Measurements from ENCODE around the gene BRIP1.

DNA sequence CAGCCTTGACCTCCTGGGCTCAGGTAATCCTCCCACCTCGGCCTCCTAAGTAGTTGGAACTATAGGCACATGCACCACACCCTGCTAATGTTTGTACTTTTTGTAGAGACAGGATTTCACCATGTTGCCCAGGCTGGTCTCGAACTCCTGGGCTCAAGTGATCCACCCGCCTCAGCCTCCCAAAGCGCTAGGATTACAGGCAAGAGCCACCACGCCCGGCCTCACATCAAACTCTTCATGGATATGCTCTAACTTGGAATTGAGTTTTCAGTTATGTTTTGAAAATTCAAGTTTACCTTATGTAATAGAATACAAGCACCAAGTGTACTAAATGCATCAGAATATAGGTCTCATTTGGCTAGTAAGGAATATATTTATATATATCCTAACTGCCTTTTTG, 119.6 kb downstream of the BRIP1 start:
- TF ChIP-seq, protein P1, sequence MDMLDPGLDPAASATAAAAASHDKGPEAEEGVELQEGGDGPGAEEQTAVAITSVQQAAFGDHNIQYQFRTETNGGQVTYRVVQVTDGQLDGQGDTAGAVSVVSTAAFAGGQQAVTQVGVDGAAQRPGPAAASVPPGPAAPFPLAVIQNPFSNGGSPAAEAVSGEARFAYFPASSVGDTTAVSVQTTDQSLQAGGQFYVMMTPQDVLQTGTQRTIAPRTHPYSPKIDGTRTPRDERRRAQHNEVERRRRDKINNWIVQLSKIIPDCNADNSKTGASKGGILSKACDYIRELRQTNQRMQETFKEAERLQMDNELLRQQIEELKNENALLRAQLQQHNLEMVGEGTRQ (CRISPR knock-in tag; IDR thresholded peaks at IDR 0.05) = no peak
- TF ChIP-seq, protein P2, sequence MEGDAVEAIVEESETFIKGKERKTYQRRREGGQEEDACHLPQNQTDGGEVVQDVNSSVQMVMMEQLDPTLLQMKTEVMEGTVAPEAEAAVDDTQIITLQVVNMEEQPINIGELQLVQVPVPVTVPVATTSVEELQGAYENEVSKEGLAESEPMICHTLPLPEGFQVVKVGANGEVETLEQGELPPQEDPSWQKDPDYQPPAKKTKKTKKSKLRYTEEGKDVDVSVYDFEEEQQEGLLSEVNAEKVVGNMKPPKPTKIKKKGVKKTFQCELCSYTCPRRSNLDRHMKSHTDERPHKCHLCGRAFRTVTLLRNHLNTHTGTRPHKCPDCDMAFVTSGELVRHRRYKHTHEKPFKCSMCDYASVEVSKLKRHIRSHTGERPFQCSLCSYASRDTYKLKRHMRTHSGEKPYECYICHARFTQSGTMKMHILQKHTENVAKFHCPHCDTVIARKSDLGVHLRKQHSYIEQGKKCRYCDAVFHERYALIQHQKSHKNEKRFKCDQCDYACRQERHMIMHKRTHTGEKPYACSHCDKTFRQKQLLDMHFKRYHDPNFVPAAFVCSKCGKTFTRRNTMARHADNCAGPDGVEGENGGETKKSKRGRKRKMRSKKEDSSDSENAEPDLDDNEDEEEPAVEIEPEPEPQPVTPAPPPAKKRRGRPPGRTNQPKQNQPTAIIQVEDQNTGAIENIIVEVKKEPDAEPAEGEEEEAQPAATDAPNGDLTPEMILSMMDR (IDR thresholded peaks at IDR 0.05) = no peak
- TF ChIP-seq E2F1 (CRISPR knock-in tag; IDR thresholded peaks at IDR 0.05) = no peak
- TF ChIP-seq TEAD4 (CRISPR knock-in tag; IDR thresholded peaks at IDR 0.05) = no peak
- TF ChIP-seq, protein P3, sequence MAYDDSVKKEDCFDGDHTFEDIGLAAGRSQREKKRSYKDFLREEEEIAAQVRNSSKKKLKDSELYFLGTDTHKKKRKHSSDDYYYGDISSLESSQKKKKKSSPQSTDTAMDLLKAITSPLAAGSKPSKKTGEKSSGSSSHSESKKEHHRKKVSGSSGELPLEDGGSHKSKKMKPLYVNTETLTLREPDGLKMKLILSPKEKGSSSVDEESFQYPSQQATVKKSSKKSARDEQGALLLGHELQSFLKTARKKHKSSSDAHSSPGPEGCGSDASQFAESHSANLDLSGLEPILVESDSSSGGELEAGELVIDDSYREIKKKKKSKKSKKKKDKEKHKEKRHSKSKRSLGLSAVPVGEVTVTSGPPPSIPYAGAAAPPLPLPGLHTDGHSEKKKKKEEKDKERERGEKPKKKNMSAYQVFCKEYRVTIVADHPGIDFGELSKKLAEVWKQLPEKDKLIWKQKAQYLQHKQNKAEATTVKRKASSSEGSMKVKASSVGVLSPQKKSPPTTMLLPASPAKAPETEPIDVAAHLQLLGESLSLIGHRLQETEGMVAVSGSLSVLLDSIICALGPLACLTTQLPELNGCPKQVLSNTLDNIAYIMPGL (CRISPR knock-in tag; IDR thresholded peaks at IDR 0.05) = no peak
- TF ChIP-seq FOXK1 (CRISPR knock-in tag; IDR thresholded peaks at IDR 0.05) = no peak
- no peak for TF ChIP-seq ZNF219 (CRISPR knock-in tag; IDR thresholded peaks at IDR 0.05; ENCODE audit: borderline replicate concordance)
- no peak for TF ChIP-seq ATF3 (CRISPR knock-in tag; conservative IDR thresholded peaks at IDR 0.05)
